ENCODE data around the gene SPECC1L.

SPECC1L gene

DNA sequence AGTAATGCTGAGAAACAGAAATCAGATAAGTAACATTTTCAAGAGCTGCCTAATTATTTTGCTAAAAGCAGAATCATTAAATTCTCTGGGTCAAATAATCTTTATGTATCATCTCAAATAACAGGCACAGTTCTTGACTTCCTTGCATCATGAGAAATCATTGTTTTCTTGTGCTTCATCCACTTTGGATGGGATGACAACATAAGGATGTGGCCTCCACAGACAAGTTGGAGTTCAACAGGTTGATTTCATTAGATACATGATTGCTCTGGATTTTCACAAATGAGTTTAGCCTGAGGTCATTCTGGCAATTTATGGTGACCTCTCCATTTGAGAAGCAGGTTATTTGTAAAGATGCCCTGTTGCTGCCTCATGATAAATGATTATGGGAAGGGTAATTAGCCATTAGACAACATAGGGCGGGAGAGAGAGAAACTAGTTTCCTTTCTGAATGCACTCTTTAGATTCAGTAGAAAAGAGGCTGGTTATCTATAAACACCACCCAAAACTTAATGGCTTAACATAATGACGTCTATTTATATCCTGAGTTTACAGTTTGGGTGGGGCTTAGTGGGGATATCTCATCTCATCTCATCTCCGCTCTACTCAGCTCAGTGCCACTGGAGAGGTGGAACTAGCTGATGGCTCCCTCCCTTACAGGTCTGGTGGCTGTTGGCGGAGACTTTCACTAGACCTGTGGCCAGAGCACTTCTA lies 121.7 kb downstream of the SPECC1L start:
- FAIRE-seq (no peak), DNase-seq (ENCODE audit: insufficient read length, low spot score) (no peak)

GRCh38 chr22:24393012-24393559 lies 122.5 kb downstream of the SPECC1L start:
- no peak for FAIRE-seq

GRCh38 chr22:24393848-24394247 lies 123.2 kb downstream of the SPECC1L start:
- no peak for FAIRE-seq
- DNase-seq (ENCODE audit: insufficient read length, low spot score) = no peak

More at GRCh38 chr22:24393012-24393559, 122.5 kb downstream of the SPECC1L start:
- no peak for DNase-seq (ENCODE audit: insufficient read length, low spot score)

DNA sequence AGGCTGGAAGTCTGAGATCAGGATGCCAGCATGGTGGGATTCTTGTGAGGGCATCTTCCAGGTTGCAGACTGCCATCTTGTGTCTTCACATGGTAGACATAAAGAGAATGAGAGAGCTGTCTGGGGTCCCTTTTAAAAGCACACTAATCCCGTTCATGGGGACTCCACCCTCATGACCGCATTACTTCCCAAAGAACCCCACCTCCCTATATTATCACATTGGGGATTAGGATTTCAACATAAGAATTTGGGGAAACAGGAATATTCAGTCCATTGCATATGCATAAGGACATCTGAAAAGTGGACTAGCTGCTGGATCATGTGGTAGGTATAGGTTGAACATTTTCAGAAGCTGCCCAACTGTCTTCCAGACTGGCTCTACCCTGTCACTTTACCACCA lies 123.6 kb downstream of the SPECC1L start:
- no peak for FAIRE-seq

DNA sequence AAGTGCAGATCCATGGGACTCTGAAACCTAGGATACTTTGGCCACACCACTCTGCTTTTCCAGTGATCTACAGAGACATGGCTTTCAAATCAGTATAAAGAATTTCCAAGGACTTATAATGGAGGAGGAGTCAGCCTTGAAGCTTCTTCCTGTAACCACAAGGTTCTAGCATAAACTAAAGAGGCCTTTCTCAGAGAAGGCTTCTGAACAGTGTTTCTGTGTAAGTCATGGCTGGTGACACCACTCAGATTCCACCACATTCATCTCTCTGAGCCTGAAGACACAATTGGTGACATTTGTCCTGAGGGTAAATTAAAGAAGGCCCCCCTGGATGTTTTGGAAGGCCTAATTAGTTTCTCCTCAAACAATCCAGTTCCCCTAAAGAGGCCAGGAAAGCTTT lies 127.8 kb downstream of the SPECC1L start:
- FAIRE-seq (no peak), DNase-seq (ENCODE audit: insufficient read length, low spot score) (no peak)

More for the DNA sequence above, 123.6 kb downstream of the SPECC1L start:
- DNase-seq (ENCODE audit: insufficient read length, low spot score) = no peak

- FAIRE-seq (no peak), DNase-seq (ENCODE audit: insufficient read length, low spot score) (no peak)
Measured at GRCh38 chr22:24400034-24400725, 129.5 kb downstream of the SPECC1L start.

DNA sequence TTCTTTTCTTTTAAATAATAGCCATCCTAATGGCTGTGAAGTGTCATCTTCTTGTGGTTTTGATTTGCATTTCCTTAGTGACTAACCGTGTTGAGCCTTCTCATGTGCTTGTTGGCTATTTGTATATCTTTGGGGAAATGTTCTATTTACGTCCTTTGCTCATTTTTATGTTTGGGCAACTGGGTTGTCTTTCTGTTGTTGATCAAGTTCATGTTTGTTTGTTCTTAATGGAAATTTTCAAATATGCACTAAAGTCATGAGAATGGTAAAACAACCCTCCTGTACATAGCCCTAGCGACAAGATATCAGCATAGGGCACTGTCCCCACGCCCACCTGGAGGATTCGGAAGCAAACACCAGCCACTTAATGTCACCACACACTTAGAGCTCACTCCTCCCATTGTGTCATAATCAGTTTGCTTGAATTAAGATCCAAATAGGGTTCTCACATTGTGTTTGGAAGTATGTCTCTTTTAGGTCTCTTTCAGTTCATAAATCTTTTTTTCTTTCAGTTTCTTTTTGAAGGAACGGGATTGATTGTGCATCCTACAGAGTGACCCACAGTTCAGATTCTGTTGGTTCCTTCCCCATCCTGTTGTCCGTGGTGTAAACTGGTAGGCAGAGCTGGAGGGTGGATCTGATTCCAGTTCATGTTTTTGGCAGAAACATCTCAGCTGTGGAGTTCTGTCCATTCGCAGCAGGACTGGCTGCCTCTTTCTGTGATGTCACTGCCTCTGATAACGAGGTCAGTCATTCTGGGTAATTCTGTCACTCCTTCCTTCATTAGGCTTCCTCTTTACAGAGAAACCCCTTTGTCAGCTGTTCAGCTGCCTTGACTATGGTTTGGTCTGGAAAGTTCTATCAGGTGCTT lies 130.3 kb downstream of the SPECC1L start:
- DNase-seq (ENCODE audit: insufficient read length, low spot score) (no peak), FAIRE-seq (no peak)

GRCh38 chr22:24401931-24402367 lies 131.3 kb downstream of the SPECC1L start:
- FAIRE-seq (no peak), DNase-seq (ENCODE audit: insufficient read length, low spot score) (no peak)

DNA sequence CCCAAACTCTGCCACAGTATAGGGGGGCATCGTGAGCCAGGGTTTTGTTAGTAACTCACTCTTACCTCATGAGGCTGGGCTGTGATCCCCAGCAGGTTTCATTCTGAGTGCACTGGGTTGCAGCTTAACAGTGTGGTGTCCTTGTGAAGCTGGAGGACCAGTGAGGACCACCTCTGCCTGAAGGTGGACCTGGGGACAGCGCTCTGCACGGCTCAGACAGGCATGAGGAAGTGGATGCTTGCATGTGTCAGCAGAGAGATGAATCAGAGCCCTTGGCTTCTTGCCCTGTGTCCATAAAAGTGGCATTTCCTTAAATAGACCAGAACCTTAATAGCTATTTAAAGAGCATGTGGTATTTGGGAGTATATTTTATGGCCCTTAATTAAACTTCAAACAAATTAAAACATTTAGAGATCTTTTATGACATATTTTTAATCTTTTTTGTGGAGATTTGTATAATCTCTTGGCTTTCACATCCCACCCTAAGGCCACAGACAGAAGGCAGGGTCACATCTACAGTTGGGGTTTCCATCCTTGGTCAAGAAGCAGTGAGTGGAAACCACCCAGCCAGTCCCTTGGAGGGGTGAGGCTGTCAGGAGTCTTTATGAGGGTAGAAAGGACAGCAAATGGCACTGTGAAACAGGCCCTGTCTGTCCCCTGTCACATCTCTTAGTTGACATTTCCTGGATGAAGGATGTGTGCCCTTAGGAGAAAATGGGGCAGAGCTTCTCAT lies 132.0 kb downstream of the SPECC1L start:
- DNase-seq (ENCODE audit: insufficient read length, low spot score) = peak; percentile 58
- FAIRE-seq = no peak

DNA sequence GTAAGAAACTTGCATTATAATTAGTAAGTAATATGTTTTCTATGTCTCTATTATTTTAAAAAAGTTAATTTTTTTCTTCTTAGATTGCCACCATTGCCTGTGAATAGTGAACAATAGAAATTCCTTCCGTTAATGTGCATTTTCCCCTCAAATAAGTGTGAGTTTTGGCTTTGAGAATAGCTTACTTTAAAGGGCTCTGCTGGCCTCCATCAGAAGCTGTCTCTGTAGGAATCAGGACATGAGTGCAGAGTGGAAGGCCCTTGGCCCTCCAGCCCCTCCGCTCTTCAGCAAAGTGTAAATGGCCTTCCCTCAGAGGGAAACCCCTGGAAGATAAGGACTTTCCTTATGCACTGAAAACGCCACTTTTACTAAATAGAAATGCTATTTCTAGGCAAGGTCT lies 132.7 kb downstream of the SPECC1L start:
- no peak for DNase-seq (ENCODE audit: insufficient read length, low spot score)
- FAIRE-seq = no peak

DNA sequence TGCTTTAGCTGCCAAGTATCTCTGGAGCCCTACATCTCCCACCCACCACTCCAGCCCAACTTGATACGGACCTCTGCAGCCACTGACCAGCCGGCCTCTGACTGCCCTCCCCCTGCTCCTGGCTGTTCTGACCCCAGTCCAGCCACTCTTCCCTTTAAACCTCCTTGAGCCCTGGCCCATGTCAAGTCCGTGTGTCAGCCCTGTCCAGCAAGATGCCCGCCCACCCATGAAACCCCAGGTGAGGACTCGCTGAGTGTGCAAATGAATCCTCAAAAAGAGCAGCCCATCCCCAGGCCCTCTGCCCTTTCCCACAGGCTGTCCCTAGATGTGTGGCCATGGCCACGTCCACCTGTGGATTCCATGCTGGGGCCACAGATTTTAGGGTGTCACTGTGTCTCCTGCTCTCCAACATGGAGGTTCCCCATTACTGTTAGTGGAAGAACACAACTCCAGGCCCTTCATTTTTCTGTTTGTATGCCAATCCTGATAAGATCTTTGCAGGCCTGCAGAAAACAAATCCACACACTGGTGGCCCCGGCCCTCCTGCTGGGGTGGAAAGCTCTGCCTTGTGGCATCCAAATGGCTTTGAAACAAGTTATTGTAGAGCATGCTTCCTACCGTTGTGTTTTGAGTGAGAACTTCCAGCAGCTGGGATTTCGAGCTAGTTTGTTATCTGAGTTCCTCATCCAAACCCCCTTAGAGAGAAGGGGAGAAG lies 134.1 kb downstream of the SPECC1L start:
- DNase-seq (ENCODE audit: insufficient read length, low spot score) = no peak

DNA sequence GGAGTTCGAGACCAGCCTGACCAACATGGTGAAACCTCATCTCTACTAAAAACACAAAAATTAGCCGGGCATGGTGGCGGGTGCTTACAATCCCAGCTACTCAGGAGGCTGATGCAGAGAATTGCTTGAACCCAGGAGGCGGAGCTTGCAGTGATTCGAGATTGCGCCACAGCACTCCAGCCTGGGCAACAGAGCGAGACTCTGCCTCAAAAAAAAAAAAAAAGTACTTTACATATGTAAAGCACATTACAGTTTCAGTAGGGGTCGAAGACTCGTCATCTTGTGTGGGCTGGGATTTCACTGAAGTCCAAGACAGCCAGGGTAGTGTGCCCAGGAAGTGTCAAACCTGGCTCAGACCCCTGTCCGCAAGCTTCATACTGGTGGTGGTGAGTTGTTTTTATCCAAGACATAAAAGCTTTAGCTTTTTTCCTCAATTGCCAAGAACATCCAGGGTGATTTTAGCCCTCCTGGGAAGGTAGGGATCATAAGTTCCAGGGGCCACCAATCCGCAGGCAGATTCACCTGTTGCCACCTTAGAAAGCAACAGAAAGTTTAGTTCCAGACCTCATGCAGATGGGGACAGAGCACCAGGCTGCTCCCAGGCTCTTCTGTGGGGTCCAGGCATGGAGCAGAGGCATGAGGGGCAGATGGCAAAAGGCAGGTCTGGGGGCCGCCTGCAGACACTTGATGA lies 135.1 kb downstream of the SPECC1L start:
- FAIRE-seq = no peak

More for the DNA sequence above, 134.1 kb downstream of the SPECC1L start:
- FAIRE-seq = no peak

GRCh38 chr22:24406322-24407277 lies 136.0 kb downstream of the SPECC1L start:
- no peak for DNase-seq (ENCODE audit: insufficient read length, low spot score)
- no peak for FAIRE-seq

More for the DNA sequence above, 135.1 kb downstream of the SPECC1L start:
- no peak for DNase-seq (ENCODE audit: insufficient read length, low spot score)

DNA sequence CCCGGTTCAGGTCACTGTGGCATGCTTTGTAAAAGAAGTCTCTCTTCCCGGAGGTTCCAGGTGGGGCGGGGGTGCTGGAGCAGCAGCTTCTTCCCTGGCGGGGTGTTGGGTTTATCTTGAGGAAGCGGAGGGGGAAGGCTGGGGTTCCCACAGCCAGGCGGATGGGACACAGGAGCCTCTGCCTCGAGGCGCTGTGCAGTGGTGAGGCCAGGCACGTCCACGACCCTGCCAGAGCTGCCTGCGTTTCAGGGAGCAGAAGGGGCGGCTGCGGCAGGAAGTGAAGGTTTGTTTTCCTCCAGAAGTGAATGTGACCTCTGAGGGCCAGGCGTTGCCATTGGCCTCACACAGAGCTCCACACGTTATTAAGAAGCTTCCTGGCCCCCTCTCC lies 136.6 kb downstream of the SPECC1L start:
- DNase-seq (ENCODE audit: insufficient read length, low spot score) (no peak), FAIRE-seq (no peak)

DNA sequence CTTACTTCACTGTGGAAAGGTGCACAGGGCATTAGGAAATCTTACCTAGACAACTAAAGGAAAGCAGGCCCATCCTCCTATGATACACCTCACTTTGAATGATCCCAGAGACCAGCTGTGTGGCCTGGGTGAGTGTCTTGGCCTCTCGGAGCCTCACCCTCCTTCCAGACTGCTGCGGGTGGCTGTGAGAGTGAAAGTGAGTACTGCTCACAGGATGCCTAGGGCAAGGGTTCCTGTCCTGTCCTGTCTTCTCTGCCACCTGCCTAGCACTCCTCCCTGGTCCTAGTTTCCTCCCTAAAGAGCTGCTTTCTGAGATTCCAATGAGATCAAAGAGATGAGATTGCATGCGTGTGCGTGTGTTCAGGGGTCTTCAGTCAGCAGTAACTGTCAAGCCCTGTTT lies 137.3 kb downstream of the SPECC1L start:
- DNase-seq (ENCODE audit: insufficient read length, low spot score) = no peak
- no peak for FAIRE-seq

DNA sequence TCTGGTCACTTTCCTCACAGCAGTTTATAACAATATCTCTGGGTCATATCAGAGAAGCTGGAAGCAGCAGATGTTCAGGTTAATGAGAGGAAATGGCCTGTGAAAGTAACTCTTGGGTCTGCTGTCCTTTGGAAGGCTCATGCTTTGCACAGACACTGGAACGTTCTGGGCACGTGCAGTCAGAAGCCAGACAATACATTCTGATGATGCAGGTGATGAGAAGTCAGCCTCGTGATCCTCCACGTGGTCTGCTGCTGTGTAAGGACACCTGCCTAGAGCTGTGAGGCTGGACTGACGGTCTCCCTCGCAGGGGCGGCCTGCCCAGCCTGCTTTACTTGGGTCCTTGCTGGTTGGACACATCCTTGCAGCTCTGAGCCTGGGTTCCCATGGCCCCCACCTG lies 138.0 kb downstream of the SPECC1L start:
- FAIRE-seq = no peak
- DNase-seq (ENCODE audit: insufficient read length, low spot score) = no peak

GRCh38 chr22:24409707-24410106 lies 139.1 kb downstream of the SPECC1L start:
- no peak for DNase-seq (ENCODE audit: insufficient read length, low spot score)
- FAIRE-seq = no peak

Measured in HTR-8/SVneo (cell line).